ENCODE data around the gene RHOXF2B. TPM values are rescaled to one million over a fixed set of nuclear protein-coding genes. Genes with fewer than 3 reads are reported as not detected.
A peak's percentile ranks its signal among the peaks of the same experiment; 100 is the strongest.
"Not testable (repeated sequence)": the region's sequence is repeated elsewhere in the genome, so short reads cannot be mapped to it uniquely, and the experiment has no call there.

Gene RHOXF2B
- total RNA-seq, 1 donor from 2014 or later: not detected

DNA sequence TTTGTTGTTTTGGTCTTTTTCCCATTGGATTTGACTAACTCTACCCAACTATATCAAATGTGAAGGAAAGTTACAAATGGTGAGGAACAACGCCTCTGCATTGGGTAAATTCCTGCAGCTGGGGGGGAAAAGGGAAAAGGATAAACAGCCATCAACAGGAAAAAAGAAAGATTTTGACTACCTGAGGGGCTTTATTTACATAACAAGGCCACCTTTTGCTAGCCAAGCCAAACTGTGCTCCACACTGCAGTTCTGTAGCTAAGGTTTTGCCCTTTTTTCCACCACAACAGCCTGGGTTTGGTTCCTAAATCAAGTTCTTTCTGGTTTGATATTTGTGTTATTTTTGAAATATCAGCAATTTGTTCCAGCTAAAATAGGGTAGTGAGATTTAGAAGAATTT, 40.8 kb downstream of the RHOXF2B start:
- DNase-seq (no peak), ATAC-seq (no peak)
- no peaks in the 10 kb centered on the region for H3K9me3 ChIP-seq
- H3K27me3 ChIP-seq: no peaks in the 10 kb centered on the region
- H3K36me3 ChIP-seq: no peaks in the 10 kb centered on the region
- intact Hi-C loops (cut with DNase I): no loop called here
- H3K4me1 ChIP-seq: no peaks in the 10 kb centered on the region
- no peak overlapping the region for H3K27ac ChIP-seq
- no peak overlapping the region for H3K4me3 ChIP-seq
- TF ChIP-seq, protein P1, sequence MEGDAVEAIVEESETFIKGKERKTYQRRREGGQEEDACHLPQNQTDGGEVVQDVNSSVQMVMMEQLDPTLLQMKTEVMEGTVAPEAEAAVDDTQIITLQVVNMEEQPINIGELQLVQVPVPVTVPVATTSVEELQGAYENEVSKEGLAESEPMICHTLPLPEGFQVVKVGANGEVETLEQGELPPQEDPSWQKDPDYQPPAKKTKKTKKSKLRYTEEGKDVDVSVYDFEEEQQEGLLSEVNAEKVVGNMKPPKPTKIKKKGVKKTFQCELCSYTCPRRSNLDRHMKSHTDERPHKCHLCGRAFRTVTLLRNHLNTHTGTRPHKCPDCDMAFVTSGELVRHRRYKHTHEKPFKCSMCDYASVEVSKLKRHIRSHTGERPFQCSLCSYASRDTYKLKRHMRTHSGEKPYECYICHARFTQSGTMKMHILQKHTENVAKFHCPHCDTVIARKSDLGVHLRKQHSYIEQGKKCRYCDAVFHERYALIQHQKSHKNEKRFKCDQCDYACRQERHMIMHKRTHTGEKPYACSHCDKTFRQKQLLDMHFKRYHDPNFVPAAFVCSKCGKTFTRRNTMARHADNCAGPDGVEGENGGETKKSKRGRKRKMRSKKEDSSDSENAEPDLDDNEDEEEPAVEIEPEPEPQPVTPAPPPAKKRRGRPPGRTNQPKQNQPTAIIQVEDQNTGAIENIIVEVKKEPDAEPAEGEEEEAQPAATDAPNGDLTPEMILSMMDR (IDR thresholded peaks at IDR 0.05): no peak

DNA sequence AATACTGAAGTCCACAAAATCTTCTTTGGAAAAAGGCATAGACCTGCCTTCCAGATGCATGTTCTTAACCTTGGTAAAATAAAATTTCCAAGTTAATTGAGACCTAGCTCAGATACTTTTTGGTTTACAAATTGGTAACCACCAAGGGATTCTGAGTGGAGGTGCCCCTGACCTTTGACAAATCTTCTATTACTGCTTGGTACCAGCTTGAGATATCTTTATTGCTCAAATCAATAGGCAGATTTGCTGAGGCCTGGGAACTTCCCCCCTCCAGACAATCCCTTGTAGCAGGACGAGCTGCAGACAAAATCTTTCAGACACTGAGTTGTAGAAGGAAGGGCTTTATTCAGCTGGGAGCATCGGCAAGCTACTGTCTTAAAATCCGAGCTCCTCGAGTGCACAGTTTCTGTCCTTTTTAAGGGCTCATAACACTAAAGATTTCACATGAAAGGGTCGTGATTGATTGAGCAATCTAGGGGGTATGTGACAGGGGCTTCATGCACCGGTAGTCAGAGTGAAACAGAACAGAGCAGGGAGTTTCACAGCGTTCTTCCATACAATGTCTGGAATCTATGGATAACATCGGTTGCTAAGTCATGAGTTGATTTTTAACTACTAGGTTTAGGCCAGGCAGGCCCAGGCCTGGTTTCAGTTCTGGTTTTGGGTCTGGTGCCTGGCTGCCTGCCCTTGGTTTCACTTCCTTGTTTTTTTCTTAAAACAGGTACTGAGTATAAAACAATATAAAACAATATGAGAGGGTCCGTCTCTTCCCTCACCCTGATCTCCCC, 41.8 kb downstream of the RHOXF2B start:
- ATAC-seq; H3K9me3 ChIP-seq; intact Hi-C loops (cut with DNase I); H3K4me1 ChIP-seq; H3K27me3 ChIP-seq; H3K36me3 ChIP-seq; H3K27ac ChIP-seq; H3K4me3 ChIP-seq: not testable (repeated sequence)
- peak; percentile 57 for DNase-seq

DNA sequence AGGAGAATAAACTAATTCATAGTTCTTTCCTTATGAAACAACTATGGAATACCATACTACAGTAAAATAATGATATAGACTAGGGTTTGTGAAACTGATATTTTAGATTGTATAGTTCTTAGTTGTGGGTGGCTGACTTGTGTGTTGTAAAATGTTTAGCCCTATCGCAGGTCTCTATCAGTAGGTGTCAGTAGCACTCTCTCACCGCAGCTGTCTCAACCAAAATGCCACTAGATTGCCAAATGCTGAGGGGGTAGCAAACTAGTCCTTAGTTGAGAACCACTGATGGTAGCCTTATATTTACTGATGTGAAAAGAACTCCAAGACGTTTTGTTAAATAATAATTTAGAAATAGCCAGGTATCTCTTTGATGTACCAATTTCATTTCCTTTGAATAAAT, 48.1 kb downstream of the RHOXF2B start:
- Histone ChIP-seq H3K4me1 (no peaks in the 10 kb centered on the region), H3K27me3 (no peaks in the 10 kb centered on the region), H3K4me3 (no peak overlapping the region), H3K36me3 (no peaks in the 10 kb centered on the region), H3K9me3 (no peaks in the 10 kb centered on the region), H3K27ac (no peak overlapping the region)
- TF ChIP-seq, protein P1 (IDR thresholded peaks at IDR 0.05): no peak
- DNase-seq: no peak
- no peak for ATAC-seq
- intact Hi-C loops (cut with DNase I): no loop called here

DNA sequence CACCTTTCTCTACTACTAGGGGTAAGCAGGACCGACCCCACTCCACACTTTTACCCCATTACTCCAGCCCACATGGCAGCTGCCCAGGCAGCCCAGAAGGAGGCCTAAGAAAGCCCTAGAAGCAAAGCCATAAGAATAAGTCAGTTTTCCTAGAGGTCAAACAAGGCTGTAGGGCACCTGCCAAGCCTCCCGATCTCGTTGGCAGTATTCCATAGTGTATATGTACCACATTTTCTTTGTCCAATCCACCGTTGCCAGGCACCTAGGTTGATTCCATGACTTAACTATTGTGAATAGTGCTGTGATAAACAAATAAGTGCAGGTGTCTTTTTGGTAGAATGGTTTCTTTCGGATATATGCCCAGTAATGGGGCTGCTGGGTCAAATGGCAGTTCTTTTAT, 54.2 kb downstream of the RHOXF2B start:
- H3K9me3 ChIP-seq: no peaks in the 10 kb centered on the region

DNA sequence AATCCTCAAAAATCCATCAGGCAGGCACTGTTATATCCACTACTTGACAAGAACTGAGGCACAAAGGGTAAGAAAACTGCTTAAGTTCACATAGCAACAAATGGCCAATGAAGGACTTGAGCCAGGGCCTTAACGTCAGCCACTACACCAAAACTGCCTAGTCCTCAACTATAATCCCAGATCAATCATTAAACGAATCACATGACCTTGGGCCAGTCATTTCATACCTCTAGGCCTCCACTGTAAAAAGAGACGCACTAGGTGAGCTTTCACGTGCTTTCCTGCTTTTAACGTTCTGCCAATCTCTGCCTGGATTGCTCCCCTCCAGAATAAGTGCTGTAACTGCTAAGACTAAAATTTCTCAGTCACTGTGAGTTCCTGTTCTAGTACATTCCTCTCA, 54.7 kb downstream of the RHOXF2B start:
- ATAC-seq (no peak), DNase-seq (no peak)
- Histone ChIP-seq H3K36me3 (no peaks in the 10 kb centered on the region), H3K9me3 (no peaks in the 10 kb centered on the region), H3K4me1 (no peaks in the 10 kb centered on the region), H3K27ac (no peak overlapping the region), H3K27me3 (peaks cover 18% of the 10 kb centered on the region), H3K4me3 (no peak overlapping the region)
- TF ChIP-seq, protein P1 (IDR thresholded peaks at IDR 0.05): no peak
- intact Hi-C loops (cut with DNase I): no loop called here

More for the DNA sequence above, 54.2 kb downstream of the RHOXF2B start:
- Histone ChIP-seq H3K36me3 (no peaks in the 10 kb centered on the region), H3K27ac (no peak overlapping the region), H3K4me1 (no peaks in the 10 kb centered on the region), H3K4me3 (no peak overlapping the region), H3K27me3 (peaks cover 17% of the 10 kb centered on the region)
- no peak for ATAC-seq
- no peak for DNase-seq
- TF ChIP-seq, protein P1 (IDR thresholded peaks at IDR 0.05): no peak
- intact Hi-C loops (cut with DNase I): no loop called here

Other genes with a start within 250 kb of the RHOXF2B start
- gene UPF3B, start 224.7 kb downstream of the RHOXF2B start, total RNA-seq: 6.3 TPM
- gene RNF113A, start 206.0 kb downstream of the RHOXF2B start, total RNA-seq: 13.6 TPM
- gene NDUFA1, start 205.9 kb downstream of the RHOXF2B start, total RNA-seq: 70.4 TPM
- gene AKAP14, start 181.8 kb downstream of the RHOXF2B start, total RNA-seq: not detected
- 7.8 TPM for gene NKAP, start 133.9 kb downstream of the RHOXF2B start, total RNA-seq
- gene RHOXF1, start 38.2 kb upstream of the RHOXF2B start, total RNA-seq: 0.72 TPM
- gene RHOXF2, start 80.9 kb upstream of the RHOXF2B start, total RNA-seq: not detected
- 15.3 TPM for gene ZBTB33, start 173.1 kb upstream of the RHOXF2B start, total RNA-seq
- 1.5 TPM for gene TMEM255A, start 233.8 kb upstream of the RHOXF2B start, total RNA-seq